MM.1S (cell line): Measurements from ENCODE around the gene CACNA1H.

Experiments used
- CTCF ChIP-seq: fragments of 300-600 bp; sonication (generic); IDR thresholded peaks from 2 replicates; pipeline ENCODE4 v1.5.1; 2016; ENCODE audit warnings: antibody characterized with exemption, low read length, mixed read lengths
- EZH2 ChIP-seq: fragments of 300-600 bp; sonication (generic); optimal IDR thresholded peaks from 2 replicates; pipeline ENCODE3; 2017; ENCODE audit warnings: low read depth, mild to moderate bottlenecking, antibody characterized with exemption, low read length, mixed read lengths

GRCh38 chr16:1197237-1197866 lies 44.4 kb downstream of the CACNA1H start:
- TF ChIP-seq CTCF = no peak
- no peak for TF ChIP-seq EZH2
